ENCODE results near the gene RAB5B.

Gene RAB5B

GRCh38 chr12:55965240-55965639 is 8.6 kb upstream of the RAB5B start:
- no peak overlapping the region for H3K18ac ChIP-seq (ENCODE audit: low read length)
- H3K79me2 ChIP-seq (ENCODE audit: control insufficient read depth, insufficient read depth, low read length), result peaks cover 15% of the 10 kb centered on the region
- peak overlapping the region; percentile 76 for H3K56ac ChIP-seq (ENCODE audit: low read length)
- H2BK5ac ChIP-seq (ENCODE audit: low read length), result no peak overlapping the region
- no peak overlapping the region for H2AK5ac ChIP-seq (ENCODE audit: low read length)
- peak overlapping the region; percentile 15 for H3K4me2 ChIP-seq (ENCODE audit: low read length)
- peak; percentile 34 for DNase-seq
- H3K27ac ChIP-seq (ENCODE audit: low read depth, low read length), result no peak overlapping the region
- no peaks in the 10 kb centered on the region for H3K27me3 ChIP-seq (ENCODE audit: insufficient read depth, low read length, poor library complexity)
- WGBS (ENCODE audit: extremely low coverage, insufficient coverage, low lambda C conversion rate), result no CpG with 5 or more reads among the region's 5 CpGs
- H2BK120ac ChIP-seq (ENCODE audit: low read depth, low read length), result no peak overlapping the region
- no peak overlapping the region for H4K8ac ChIP-seq (ENCODE audit: low read depth, low read length)
- peaks cover 16% of the 10 kb centered on the region for H3K4me1 ChIP-seq (ENCODE audit: control insufficient read depth, low read depth, low read length)
- H3K79me1 ChIP-seq (ENCODE audit: low read length), result peaks cover 8% of the 10 kb centered on the region
- no peak overlapping the region for H4K5ac ChIP-seq (ENCODE audit: low read length)
- H3K4me3 ChIP-seq (ENCODE audit: low read length), result no peak overlapping the region
- no peak overlapping the region for H3K23ac ChIP-seq (ENCODE audit: low read length)
- peaks cover 2% of the 10 kb centered on the region for H3K36me3 ChIP-seq (ENCODE audit: control insufficient read depth, insufficient read depth, low read length)
- no peak overlapping the region for H2BK15ac ChIP-seq (replicated peaks; ENCODE audit: low read depth)
- no peak overlapping the region for H3K4ac ChIP-seq (ENCODE audit: low read depth, low read length)
- peak overlapping the region; percentile 27 for H3K9ac ChIP-seq (ENCODE audit: low read length)

- Histone ChIP-seq H2BK5ac (ENCODE audit: low read length) (peak within 1 kb of the TSS; percentile 76), H2BK120ac (ENCODE audit: low read depth, low read length) (no peak within 1 kb of the TSS), H2AK5ac (ENCODE audit: low read length) (no peak within 1 kb of the TSS), H3K27me3 (ENCODE audit: insufficient read depth, low read length, poor library complexity) (no peaks in the 10 kb centered on the region), H3K9ac (ENCODE audit: low read length) (peak within 1 kb of the TSS; percentile 92), H4K8ac (ENCODE audit: low read depth, low read length) (no peak within 1 kb of the TSS), H3K18ac (ENCODE audit: low read length) (peak within 1 kb of the TSS; percentile 91), H3K79me1 (ENCODE audit: low read length) (peaks cover 8% of the 10 kb centered on the region), H3K79me2 (ENCODE audit: control insufficient read depth, insufficient read depth, low read length) (peaks cover 15% of the 10 kb centered on the region), H4K5ac (ENCODE audit: low read length) (no peak within 1 kb of the TSS), H3K4me1 (ENCODE audit: control insufficient read depth, low read depth, low read length) (peaks cover 16% of the 10 kb centered on the region), H3K4ac (ENCODE audit: low read depth, low read length) (no peak within 1 kb of the TSS), H3K23ac (ENCODE audit: low read length) (no peak within 1 kb of the TSS), H3K56ac (ENCODE audit: low read length) (peak within 1 kb of the TSS; percentile 93), H3K36me3 (ENCODE audit: control insufficient read depth, insufficient read depth, low read length) (peaks cover 2% of the 10 kb centered on the region), H3K27ac (ENCODE audit: low read depth, low read length) (peak within 1 kb of the TSS; percentile 84), H3K4me2 (ENCODE audit: low read length) (peak within 1 kb of the TSS; percentile 93), H2BK15ac (replicated peaks; ENCODE audit: low read depth) (no peak within 1 kb of the TSS), H3K4me3 (ENCODE audit: low read length) (peak within 1 kb of the TSS; percentile 86)
- peak; percentile 56 for DNase-seq
- no CpG with 5 or more reads among the region's 4 CpGs for WGBS (ENCODE audit: extremely low coverage, insufficient coverage, low lambda C conversion rate)
Measured at GRCh38 chr12:55965941-55966407, 7.9 kb upstream of the RAB5B start, which contains the start of gene PMEL. Gene PMEL, minus strand, starts transcription at chr12:55966042. Its CDS starts 31 bp downstream, at chr12:55966011.

GRCh38 chr12:55966408-55967281 is 7.2 kb upstream of the RAB5B start, which contains the start of gene CDK2:
Gene CDK2, plus strand, starts transcription at chr12:55966830. Its CDS starts 179 bp downstream, at chr12:55967009.
- peaks cover 15% of the 10 kb centered on the region for H3K79me2 ChIP-seq (ENCODE audit: control insufficient read depth, insufficient read depth, low read length)
- peaks cover 8% of the 10 kb centered on the region for H3K79me1 ChIP-seq (ENCODE audit: low read length)
- no peak within 1 kb of the TSS for H2BK15ac ChIP-seq (replicated peaks; ENCODE audit: low read depth)
- peak within 1 kb of the TSS; percentile 84 for H3K27ac ChIP-seq (ENCODE audit: low read depth, low read length)
- H4K5ac ChIP-seq (ENCODE audit: low read length), result no peak within 1 kb of the TSS
- H3K36me3 ChIP-seq (ENCODE audit: control insufficient read depth, insufficient read depth, low read length), result peaks cover 3% of the 10 kb centered on the region
- peak within 1 kb of the TSS; percentile 93 for H3K56ac ChIP-seq (ENCODE audit: low read length)
- DNase-seq, result peak; percentile 93
- peak within 1 kb of the TSS; percentile 6 for H2BK120ac ChIP-seq (ENCODE audit: low read depth, low read length)
- H3K4me1 ChIP-seq (ENCODE audit: control insufficient read depth, low read depth, low read length), result peaks cover 16% of the 10 kb centered on the region
- peak within 1 kb of the TSS; percentile 91 for H2AK5ac ChIP-seq (ENCODE audit: low read length)
- H3K23ac ChIP-seq (ENCODE audit: low read length), result no peak within 1 kb of the TSS
- no peaks in the 10 kb centered on the region for H3K27me3 ChIP-seq (ENCODE audit: insufficient read depth, low read length, poor library complexity)
- H3K9ac ChIP-seq (ENCODE audit: low read length), result peak within 1 kb of the TSS; percentile 92
- H3K4ac ChIP-seq (ENCODE audit: low read depth, low read length), result peak within 1 kb of the TSS; percentile 17
- peak within 1 kb of the TSS; percentile 76 for H2BK5ac ChIP-seq (ENCODE audit: low read length)
- no CpG with 5 or more reads among the region's 45 CpGs for WGBS (ENCODE audit: extremely low coverage, insufficient coverage, low lambda C conversion rate)
- peak within 1 kb of the TSS; percentile 86 for H3K4me3 ChIP-seq (ENCODE audit: low read length)
- H3K18ac ChIP-seq (ENCODE audit: low read length), result peak within 1 kb of the TSS; percentile 91
- H3K4me2 ChIP-seq (ENCODE audit: low read length), result peak within 1 kb of the TSS; percentile 93
- no peak within 1 kb of the TSS for H4K8ac ChIP-seq (ENCODE audit: low read depth, low read length)

- Histone ChIP-seq H3K79me1 (ENCODE audit: low read length) (peaks cover 8% of the 10 kb centered on the region), H3K4ac (ENCODE audit: low read depth, low read length) (no peak overlapping the region), H3K27me3 (ENCODE audit: insufficient read depth, low read length, poor library complexity) (no peaks in the 10 kb centered on the region), H2BK120ac (ENCODE audit: low read depth, low read length) (no peak overlapping the region), H3K23ac (ENCODE audit: low read length) (no peak overlapping the region), H3K9ac (ENCODE audit: low read length) (no peak overlapping the region), H2BK5ac (ENCODE audit: low read length) (no peak overlapping the region), H3K79me2 (ENCODE audit: control insufficient read depth, insufficient read depth, low read length) (peaks cover 17% of the 10 kb centered on the region), H2BK15ac (replicated peaks; ENCODE audit: low read depth) (no peak overlapping the region), H4K8ac (ENCODE audit: low read depth, low read length) (no peak overlapping the region), H3K56ac (ENCODE audit: low read length) (no peak overlapping the region), H4K5ac (ENCODE audit: low read length) (no peak overlapping the region), H3K18ac (ENCODE audit: low read length) (no peak overlapping the region), H3K4me3 (ENCODE audit: low read length) (no peak overlapping the region), H2AK5ac (ENCODE audit: low read length) (no peak overlapping the region), H3K27ac (ENCODE audit: low read depth, low read length) (no peak overlapping the region), H3K36me3 (ENCODE audit: control insufficient read depth, insufficient read depth, low read length) (peaks cover 5% of the 10 kb centered on the region), H3K4me2 (ENCODE audit: low read length) (no peak overlapping the region), H3K4me1 (ENCODE audit: control insufficient read depth, low read depth, low read length) (peaks cover 19% of the 10 kb centered on the region)
- DNase-seq, result no peak
- WGBS (ENCODE audit: extremely low coverage, insufficient coverage, low lambda C conversion rate), result no CpG with 5 or more reads among the region's 4 CpGs
Measured at GRCh38 chr12:55969356-55969755, 4.5 kb upstream of the RAB5B start.

GRCh38 chr12:55970775-55971174 is 3.1 kb upstream of the RAB5B start:
- no peak overlapping the region for H3K23ac ChIP-seq (ENCODE audit: low read length)
- no peak for DNase-seq
- no peak overlapping the region for H3K9ac ChIP-seq (ENCODE audit: low read length)
- H3K36me3 ChIP-seq (ENCODE audit: control insufficient read depth, insufficient read depth, low read length), result peaks cover 5% of the 10 kb centered on the region
- peaks cover 28% of the 10 kb centered on the region for H3K79me2 ChIP-seq (ENCODE audit: control insufficient read depth, insufficient read depth, low read length)
- WGBS (ENCODE audit: extremely low coverage, insufficient coverage, low lambda C conversion rate), result no CpG with 5 or more reads among the region's 7 CpGs
- no peak overlapping the region for H2BK5ac ChIP-seq (ENCODE audit: low read length)
- no peak overlapping the region for H4K5ac ChIP-seq (ENCODE audit: low read length)
- H2BK15ac ChIP-seq (replicated peaks; ENCODE audit: low read depth), result no peak overlapping the region
- H3K27ac ChIP-seq (ENCODE audit: low read depth, low read length), result no peak overlapping the region
- no peak overlapping the region for H2BK120ac ChIP-seq (ENCODE audit: low read depth, low read length)
- H2AK5ac ChIP-seq (ENCODE audit: low read length), result no peak overlapping the region
- H3K27me3 ChIP-seq (ENCODE audit: insufficient read depth, low read length, poor library complexity), result no peaks in the 10 kb centered on the region
- H4K8ac ChIP-seq (ENCODE audit: low read depth, low read length), result no peak overlapping the region
- peaks cover 13% of the 10 kb centered on the region for H3K4me1 ChIP-seq (ENCODE audit: control insufficient read depth, low read depth, low read length)
- H3K4me2 ChIP-seq (ENCODE audit: low read length), result no peak overlapping the region
- H3K79me1 ChIP-seq (ENCODE audit: low read length), result peaks cover 8% of the 10 kb centered on the region
- no peak overlapping the region for H3K4ac ChIP-seq (ENCODE audit: low read depth, low read length)
- no peak overlapping the region for H3K4me3 ChIP-seq (ENCODE audit: low read length)
- H3K18ac ChIP-seq (ENCODE audit: low read length), result no peak overlapping the region
- H3K56ac ChIP-seq (ENCODE audit: low read length), result no peak overlapping the region

Measured in mesendoderm (in vitro differentiated cells).